HepG2 (cell line): ENCODE results near the gene GIPC1.

Source experiments
- CEBPB ChIP-seq: IDR thresholded peaks from 2 replicates; pipeline ENCODE4 v1.6.1; 2011; ENCODE audit warnings: low read depth, low read length, improper control_type of control experiment, borderline replicate concordance
- ESRRA ChIP-seq: sonication (generic); formaldehyde crosslinking; IDR thresholded peaks from 2 replicates; pipeline ENCODE4 v1.5.1; 2020; ENCODE audit warnings: mild to moderate bottlenecking, low read depth, missing genetic modification reagents
- FOSL2 ChIP-seq: sonication (generic); formaldehyde crosslinking; IDR thresholded peaks from 2 replicates; pipeline ENCODE4 v1.4.0; 2020; ENCODE audit warnings: missing genetic modification reagents
- JUND ChIP-seq: sonication (generic); formaldehyde crosslinking; IDR thresholded peaks from 2 replicates; pipeline ENCODE4 v1.8.0; 2022; ENCODE audit warnings: mild to moderate bottlenecking, missing genetic modification reagents
- MBNL3 ChIP-seq: fragments of 250-450 bp; sonication (Bioruptor Pico); conservative IDR thresholded peaks from 2 replicates; pipeline ENCODE4 v1.8.0; 2022; ENCODE audit warnings: mild to moderate bottlenecking, inconsistent platforms
- SRF ChIP-seq: IDR thresholded peaks from 2 replicates; pipeline ENCODE4 v1.6.1; 2011; ENCODE audit warnings: mild to moderate bottlenecking, low read depth, low read length, moderate library complexity
- SRSF9 ChIP-seq: fragments of 200-400 bp; formaldehyde crosslinking; IDR thresholded peaks from 2 replicates; pipeline ENCODE4 v1.6.1; 2018; ENCODE audit warnings: borderline replicate concordance, mild to moderate bottlenecking, low read depth, low read length; ENCODE audit not compliant: insufficient read depth, poor library complexity, severe bottlenecking
- ZNF160 ChIP-seq: sonication (generic); formaldehyde crosslinking; IDR thresholded peaks from 2 replicates; pipeline ENCODE4 v1.8.0; 2022; ENCODE audit warnings: mild to moderate bottlenecking, inconsistent platforms, missing genetic modification reagents
- TF ChIP-seq, protein P1 (sequence below): sonication (generic); formaldehyde crosslinking; IDR thresholded peaks from 2 replicates; pipeline ENCODE4 v1.5.0; 2020; ENCODE audit warnings: mild to moderate bottlenecking, missing genetic modification reagents, moderate library complexity
- TF ChIP-seq, protein P2 (sequence below): sonication (generic); formaldehyde crosslinking; IDR thresholded peaks from 2 replicates; pipeline ENCODE4 v1.8.0; 2022; ENCODE audit warnings: missing genetic modification reagents, mild to moderate bottlenecking, moderate library complexity, borderline replicate concordance

- TF ChIP-seq SRSF9, result no peak
- no peak for TF ChIP-seq CEBPB
- TF ChIP-seq FOSL2 (CRISPR knock-in tag), result no peak
- TF ChIP-seq, protein P1, sequence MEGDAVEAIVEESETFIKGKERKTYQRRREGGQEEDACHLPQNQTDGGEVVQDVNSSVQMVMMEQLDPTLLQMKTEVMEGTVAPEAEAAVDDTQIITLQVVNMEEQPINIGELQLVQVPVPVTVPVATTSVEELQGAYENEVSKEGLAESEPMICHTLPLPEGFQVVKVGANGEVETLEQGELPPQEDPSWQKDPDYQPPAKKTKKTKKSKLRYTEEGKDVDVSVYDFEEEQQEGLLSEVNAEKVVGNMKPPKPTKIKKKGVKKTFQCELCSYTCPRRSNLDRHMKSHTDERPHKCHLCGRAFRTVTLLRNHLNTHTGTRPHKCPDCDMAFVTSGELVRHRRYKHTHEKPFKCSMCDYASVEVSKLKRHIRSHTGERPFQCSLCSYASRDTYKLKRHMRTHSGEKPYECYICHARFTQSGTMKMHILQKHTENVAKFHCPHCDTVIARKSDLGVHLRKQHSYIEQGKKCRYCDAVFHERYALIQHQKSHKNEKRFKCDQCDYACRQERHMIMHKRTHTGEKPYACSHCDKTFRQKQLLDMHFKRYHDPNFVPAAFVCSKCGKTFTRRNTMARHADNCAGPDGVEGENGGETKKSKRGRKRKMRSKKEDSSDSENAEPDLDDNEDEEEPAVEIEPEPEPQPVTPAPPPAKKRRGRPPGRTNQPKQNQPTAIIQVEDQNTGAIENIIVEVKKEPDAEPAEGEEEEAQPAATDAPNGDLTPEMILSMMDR (CRISPR knock-in tag), result peak; percentile 34
- TF ChIP-seq MBNL3 (CRISPR knock-in tag), result no peak
- TF ChIP-seq JUND, result no peak
- TF ChIP-seq ZNF160 (CRISPR knock-in tag), result no peak
- no peak for TF ChIP-seq SRF
- TF ChIP-seq, protein P2, sequence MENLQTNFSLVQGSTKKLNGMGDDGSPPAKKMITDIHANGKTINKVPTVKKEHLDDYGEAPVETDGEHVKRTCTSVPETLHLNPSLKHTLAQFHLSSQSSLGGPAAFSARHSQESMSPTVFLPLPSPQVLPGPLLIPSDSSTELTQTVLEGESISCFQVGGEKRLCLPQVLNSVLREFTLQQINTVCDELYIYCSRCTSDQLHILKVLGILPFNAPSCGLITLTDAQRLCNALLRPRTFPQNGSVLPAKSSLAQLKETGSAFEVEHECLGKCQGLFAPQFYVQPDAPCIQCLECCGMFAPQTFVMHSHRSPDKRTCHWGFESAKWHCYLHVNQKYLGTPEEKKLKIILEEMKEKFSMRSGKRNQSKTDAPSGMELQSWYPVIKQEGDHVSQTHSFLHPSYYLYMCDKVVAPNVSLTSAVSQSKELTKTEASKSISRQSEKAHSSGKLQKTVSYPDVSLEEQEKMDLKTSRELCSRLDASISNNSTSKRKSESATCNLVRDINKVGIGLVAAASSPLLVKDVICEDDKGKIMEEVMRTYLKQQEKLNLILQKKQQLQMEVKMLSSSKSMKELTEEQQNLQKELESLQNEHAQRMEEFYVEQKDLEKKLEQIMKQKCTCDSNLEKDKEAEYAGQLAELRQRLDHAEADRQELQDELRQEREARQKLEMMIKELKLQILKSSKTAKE (CRISPR knock-in tag), result no peak
- TF ChIP-seq ESRRA (CRISPR knock-in tag), result no peak
These were observed 28.1 kb downstream of the GIPC1 start for GRCh38 chr19:14467816-14468215.
